ENCODE measurements around the gene GLRX3.

GLRX3 gene

GRCh38 chr10:130171196-130171595 lies 35.0 kb downstream of the GLRX3 start:
- no peak overlapping the region for H2BK120ac ChIP-seq (ENCODE audit: low read depth, low read length)

GRCh38 chr10:130174328-130174727 lies 38.1 kb downstream of the GLRX3 start:
- Histone ChIP-seq H3K27ac (replicated peaks; ENCODE audit: low read length) (no peak overlapping the region), H3K4me2 (ENCODE audit: insufficient read depth, low read length, poor library complexity, severe bottlenecking) (no peak overlapping the region), H3K23ac (ENCODE audit: low read depth, low read length, poor library complexity) (no peak overlapping the region), H2AK5ac (ENCODE audit: low read depth, low read length) (no peak overlapping the region), H3K4me3 (ENCODE audit: low read length in 2 of 2) (no peak overlapping the region), H3K14ac (ENCODE audit: low read length) (no peak overlapping the region), H4K91ac (ENCODE audit: low read depth, low read length, poor library complexity) (no peak overlapping the region), H3K9me3 (replicated peaks in 1 of 2; ENCODE audit: control insufficient read depth in 2 of 2, insufficient read depth in 1 of 2, low read depth in 1 of 2, low read length in 2 of 2) (no peaks in the 10 kb centered on the region), H3K79me1 (ENCODE audit: low read depth, low read length) (no peaks in the 10 kb centered on the region), H2BK120ac (ENCODE audit: low read depth, low read length) (no peak overlapping the region), H3K9ac (ENCODE audit: low read depth, low read length, poor library complexity) (no peak overlapping the region), H3K18ac (ENCODE audit: low read length) (peak overlapping the region; percentile 14), H2BK15ac (ENCODE audit: low read length) (no peak overlapping the region), H3K4ac (ENCODE audit: low read length) (no peak overlapping the region), H2BK12ac (ENCODE audit: low read length) (no peak overlapping the region), H4K8ac (ENCODE audit: low read depth, low read length) (no peak overlapping the region), H3K36me3 (replicated peaks in 1 of 2; ENCODE audit: control insufficient read depth in 2 of 2, insufficient read depth in 2 of 2, low read length in 2 of 2) (peaks cover 16 to 90% of the 10 kb centered on the region in 2 donors), H2BK5ac (ENCODE audit: low read length) (no peak overlapping the region), H3K27me3 (ENCODE audit: control insufficient read depth in 3 of 3, insufficient read depth in 3 of 3, low read depth in 1 of 3, low read length in 3 of 3) (no peaks in the 10 kb centered on the region), H3K4me1 (ENCODE audit: control insufficient read depth in 2 of 2, insufficient read depth in 1 of 2, low read depth in 1 of 2, low read length in 2 of 2) (peaks cover 0 to 2% of the 10 kb centered on the region in 2 donors), H2AFZ (ENCODE audit: low read length) (no peak overlapping the region)
- DNase-seq (ENCODE audit: low spot score): no peak
- no CpG with 5 or more reads among the region's 2 CpGs for WGBS, 2 donors (ENCODE audit: extremely low coverage in 2 of 2, insufficient read length in 2 of 2, insufficient replicate concordance in 1 of 2)

More at GRCh38 chr10:130171196-130171595, 35.0 kb downstream of the GLRX3 start:
- WGBS, 2 donors (ENCODE audit: extremely low coverage in 2 of 2, insufficient read length in 2 of 2, insufficient replicate concordance in 1 of 2): no CpG with 5 or more reads among the region's 3 CpGs
- Histone ChIP-seq H3K9ac (ENCODE audit: low read depth, low read length, poor library complexity) (no peak overlapping the region), H2BK5ac (ENCODE audit: low read length) (no peak overlapping the region), H3K27ac (replicated peaks; ENCODE audit: low read length) (no peak overlapping the region), H3K36me3 (replicated peaks in 1 of 2; ENCODE audit: control insufficient read depth in 2 of 2, insufficient read depth in 2 of 2, low read length in 2 of 2) (peaks cover 22 to 94% of the 10 kb centered on the region in 2 donors), H4K91ac (ENCODE audit: low read depth, low read length, poor library complexity) (no peak overlapping the region), H3K4me1 (ENCODE audit: control insufficient read depth in 2 of 2, insufficient read depth in 1 of 2, low read depth in 1 of 2, low read length in 2 of 2) (peaks cover 0 to 2% of the 10 kb centered on the region in 2 donors), H4K8ac (ENCODE audit: low read depth, low read length) (no peak overlapping the region), H3K14ac (ENCODE audit: low read length) (no peak overlapping the region), H3K18ac (ENCODE audit: low read length) (no peak overlapping the region), H3K79me1 (ENCODE audit: low read depth, low read length) (no peaks in the 10 kb centered on the region), H3K4me3 (ENCODE audit: low read length in 2 of 2) (no peak overlapping the region), H3K4ac (ENCODE audit: low read length) (no peak overlapping the region), H3K23ac (ENCODE audit: low read depth, low read length, poor library complexity) (no peak overlapping the region), H3K9me3 (replicated peaks in 1 of 2; ENCODE audit: control insufficient read depth in 2 of 2, insufficient read depth in 1 of 2, low read depth in 1 of 2, low read length in 2 of 2) (no peaks in the 10 kb centered on the region), H2BK15ac (ENCODE audit: low read length) (no peak overlapping the region), H3K4me2 (ENCODE audit: insufficient read depth, low read length, poor library complexity, severe bottlenecking) (no peak overlapping the region), H2BK12ac (ENCODE audit: low read length) (no peak overlapping the region), H3K27me3 (ENCODE audit: control insufficient read depth in 3 of 3, insufficient read depth in 3 of 3, low read depth in 1 of 3, low read length in 3 of 3) (no peaks in the 10 kb centered on the region), H2AK5ac (ENCODE audit: low read depth, low read length) (no peak overlapping the region), H2AFZ (ENCODE audit: low read length) (no peak overlapping the region)
- no peak for DNase-seq (ENCODE audit: low spot score)

- Histone ChIP-seq H3K4me2 (ENCODE audit: insufficient read depth, low read length, poor library complexity, severe bottlenecking) (no peak overlapping the region), H3K27ac (replicated peaks; ENCODE audit: low read length) (no peak overlapping the region), H3K9me3 (replicated peaks in 1 of 2; ENCODE audit: control insufficient read depth in 2 of 2, insufficient read depth in 1 of 2, low read depth in 1 of 2, low read length in 2 of 2) (no peaks in the 10 kb centered on the region), H2BK120ac (ENCODE audit: low read depth, low read length) (no peak overlapping the region), H3K9ac (ENCODE audit: low read depth, low read length, poor library complexity) (peak overlapping the region; percentile 66), H3K4me3 (ENCODE audit: low read length in 2 of 2) (no peak overlapping the region), H2AFZ (ENCODE audit: low read length) (no peak overlapping the region), H3K36me3 (replicated peaks in 1 of 2; ENCODE audit: control insufficient read depth in 2 of 2, insufficient read depth in 2 of 2, low read length in 2 of 2) (peaks cover 12 to 90% of the 10 kb centered on the region in 2 donors), H3K27me3 (ENCODE audit: control insufficient read depth in 3 of 3, insufficient read depth in 3 of 3, low read depth in 1 of 3, low read length in 3 of 3) (no peaks in the 10 kb centered on the region), H3K14ac (ENCODE audit: low read length) (no peak overlapping the region), H4K91ac (ENCODE audit: low read depth, low read length, poor library complexity) (no peak overlapping the region), H2AK5ac (ENCODE audit: low read depth, low read length) (no peak overlapping the region), H3K79me1 (ENCODE audit: low read depth, low read length) (no peaks in the 10 kb centered on the region), H3K18ac (ENCODE audit: low read length) (no peak overlapping the region), H3K4ac (ENCODE audit: low read length) (no peak overlapping the region), H2BK12ac (ENCODE audit: low read length) (no peak overlapping the region), H2BK15ac (ENCODE audit: low read length) (no peak overlapping the region), H3K23ac (ENCODE audit: low read depth, low read length, poor library complexity) (no peak overlapping the region), H4K8ac (ENCODE audit: low read depth, low read length) (no peak overlapping the region), H2BK5ac (ENCODE audit: low read length) (no peak overlapping the region), H3K4me1 (ENCODE audit: control insufficient read depth in 2 of 2, insufficient read depth in 1 of 2, low read depth in 1 of 2, low read length in 2 of 2) (peaks cover 0 to 2% of the 10 kb centered on the region in 2 donors)
- no CpG with 5 or more reads among the region's 4 CpGs for WGBS, 2 donors (ENCODE audit: extremely low coverage in 2 of 2, insufficient read length in 2 of 2, insufficient replicate concordance in 1 of 2)
- no peak for DNase-seq (ENCODE audit: low spot score)
Observed at GRCh38 chr10:130175074-130175473, 38.9 kb downstream of the GLRX3 start.

GRCh38 chr10:130177250-130177649 lies 41.1 kb downstream of the GLRX3 start:
- no peak overlapping the region for H2BK15ac ChIP-seq (ENCODE audit: low read length)
- no CpG with 5 or more reads among the region's 7 CpGs for WGBS, 2 donors (ENCODE audit: extremely low coverage in 2 of 2, insufficient read length in 2 of 2, insufficient replicate concordance in 1 of 2)
- H3K4me3 ChIP-seq (ENCODE audit: low read length in 2 of 2): no peak overlapping the region
- H3K9ac ChIP-seq (ENCODE audit: low read depth, low read length, poor library complexity): no peak overlapping the region
- H3K79me1 ChIP-seq (ENCODE audit: low read depth, low read length): no peaks in the 10 kb centered on the region
- H3K36me3 ChIP-seq (replicated peaks in 1 of 2; ENCODE audit: control insufficient read depth in 2 of 2, insufficient read depth in 2 of 2, low read length in 2 of 2): peaks cover 21 to 92% of the 10 kb centered on the region in 2 donors
- no peak overlapping the region for H2BK5ac ChIP-seq (ENCODE audit: low read length)
- H3K4me1 ChIP-seq (ENCODE audit: control insufficient read depth in 2 of 2, insufficient read depth in 1 of 2, low read depth in 1 of 2, low read length in 2 of 2): peaks cover 0 to 2% of the 10 kb centered on the region in 2 donors
- no peaks in the 10 kb centered on the region for H3K27me3 ChIP-seq (ENCODE audit: control insufficient read depth in 3 of 3, insufficient read depth in 3 of 3, low read depth in 1 of 3, low read length in 3 of 3)
- no peak overlapping the region for H2AFZ ChIP-seq (ENCODE audit: low read length)
- no peak overlapping the region for H3K4me2 ChIP-seq (ENCODE audit: insufficient read depth, low read length, poor library complexity, severe bottlenecking)
- no peak overlapping the region for H3K4ac ChIP-seq (ENCODE audit: low read length)
- H4K8ac ChIP-seq (ENCODE audit: low read depth, low read length): no peak overlapping the region
- no peak overlapping the region for H3K14ac ChIP-seq (ENCODE audit: low read length)
- H3K9me3 ChIP-seq (replicated peaks in 1 of 2; ENCODE audit: control insufficient read depth in 2 of 2, insufficient read depth in 1 of 2, low read depth in 1 of 2, low read length in 2 of 2): no peaks in the 10 kb centered on the region
- no peak overlapping the region for H2BK12ac ChIP-seq (ENCODE audit: low read length)
- H3K18ac ChIP-seq (ENCODE audit: low read length): no peak overlapping the region
- no peak overlapping the region for H4K91ac ChIP-seq (ENCODE audit: low read depth, low read length, poor library complexity)
- no peak overlapping the region for H2AK5ac ChIP-seq (ENCODE audit: low read depth, low read length)
- H2BK120ac ChIP-seq (ENCODE audit: low read depth, low read length): no peak overlapping the region
- H3K23ac ChIP-seq (ENCODE audit: low read depth, low read length, poor library complexity): no peak overlapping the region
- H3K27ac ChIP-seq (replicated peaks; ENCODE audit: low read length): no peak overlapping the region
- DNase-seq (ENCODE audit: low spot score): no peak

All from neuronal stem cell (in vitro differentiated cells).